ENCODE measurements around the gene ALDH1A1. TPM values are rescaled to one million over a fixed set of nuclear protein-coding genes. Genes with fewer than 3 reads are reported as not detected.

Gene ALDH1A1
- total and polyA plus RNA-seq, 3 donors from 2014 or later = 307 to 474 (median 337) TPM

DNA sequence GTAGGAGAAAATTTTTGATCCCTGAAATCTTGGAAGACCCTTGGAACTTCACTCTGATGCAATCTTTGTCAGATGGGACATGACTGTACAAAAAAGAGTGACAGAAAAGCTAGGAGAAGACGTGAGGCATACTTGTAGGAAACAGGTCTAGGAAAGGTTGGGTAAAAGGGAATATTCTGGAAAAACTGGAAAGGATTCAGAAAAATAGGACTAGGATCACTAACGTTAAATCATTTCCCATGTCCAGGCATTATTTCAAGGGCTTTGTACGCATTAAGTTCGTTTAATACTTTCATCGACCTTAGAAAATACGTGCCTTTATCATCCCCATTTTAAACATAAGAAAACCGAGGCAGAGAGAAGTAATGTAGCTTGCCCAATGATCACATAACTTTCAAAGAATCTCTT, 2.9 kb downstream of the ALDH1A1 start:
- Histone ChIP-seq H3K36me3 (ENCODE audit: low read depth, missing control alignments) (no peaks in the 10 kb centered on the region), H3K27ac (peak overlapping the region; percentile 78), H3K4me3 (peak overlapping the region; percentile 0 to 65), H3K27me3 (no peaks in the 10 kb centered on the region), H3K9me3 (no peaks in the 10 kb centered on the region), H3K4me1 (peaks cover 16% of the 10 kb centered on the region)
- WGBS, 2 donors = 35 to 44% methylated on average over 7 of the region's 7 CpGs
- intact Hi-C loops (cut with DNase I; ENCODE audit: low total_unique reads) = no loop called here
- TF ChIP-seq, protein P1, sequence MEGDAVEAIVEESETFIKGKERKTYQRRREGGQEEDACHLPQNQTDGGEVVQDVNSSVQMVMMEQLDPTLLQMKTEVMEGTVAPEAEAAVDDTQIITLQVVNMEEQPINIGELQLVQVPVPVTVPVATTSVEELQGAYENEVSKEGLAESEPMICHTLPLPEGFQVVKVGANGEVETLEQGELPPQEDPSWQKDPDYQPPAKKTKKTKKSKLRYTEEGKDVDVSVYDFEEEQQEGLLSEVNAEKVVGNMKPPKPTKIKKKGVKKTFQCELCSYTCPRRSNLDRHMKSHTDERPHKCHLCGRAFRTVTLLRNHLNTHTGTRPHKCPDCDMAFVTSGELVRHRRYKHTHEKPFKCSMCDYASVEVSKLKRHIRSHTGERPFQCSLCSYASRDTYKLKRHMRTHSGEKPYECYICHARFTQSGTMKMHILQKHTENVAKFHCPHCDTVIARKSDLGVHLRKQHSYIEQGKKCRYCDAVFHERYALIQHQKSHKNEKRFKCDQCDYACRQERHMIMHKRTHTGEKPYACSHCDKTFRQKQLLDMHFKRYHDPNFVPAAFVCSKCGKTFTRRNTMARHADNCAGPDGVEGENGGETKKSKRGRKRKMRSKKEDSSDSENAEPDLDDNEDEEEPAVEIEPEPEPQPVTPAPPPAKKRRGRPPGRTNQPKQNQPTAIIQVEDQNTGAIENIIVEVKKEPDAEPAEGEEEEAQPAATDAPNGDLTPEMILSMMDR (IDR thresholded peaks at IDR 0.05) = no peak
- TF ChIP-seq POLR2A (IDR thresholded peaks at IDR 0.05) = no peak
- no peak for DNase-seq

GRCh38 chr9:72949244-72949582, 3.6 kb downstream of the ALDH1A1 start:
- WGBS, 2 donors = 50 to 65% methylated on average over 1 of the region's 1 CpG
- Histone ChIP-seq H3K36me3 (ENCODE audit: low read depth, missing control alignments) (no peaks in the 10 kb centered on the region), H3K4me3 (peak overlapping the region in 1 of 2 donors; percentile 65), H3K27me3 (no peaks in the 10 kb centered on the region), H3K9me3 (no peaks in the 10 kb centered on the region), H3K27ac (peak overlapping the region; percentile 78), H3K4me1 (peaks cover 10% of the 10 kb centered on the region)
- intact Hi-C loops (cut with DNase I; ENCODE audit: low total_unique reads) = no loop called here
- TF ChIP-seq, protein P1 (IDR thresholded peaks at IDR 0.05) = no peak
- no peak for TF ChIP-seq POLR2A (IDR thresholded peaks at IDR 0.05)
- DNase-seq = peak; percentile 56

- peak overlapping the region in 1 of 2 donors; percentile 65 for H3K4me3 ChIP-seq
Measured at GRCh38 chr9:72948575-72949243, 4.1 kb downstream of the ALDH1A1 start.

GRCh38 chr9:72947984-72948465, 4.8 kb downstream of the ALDH1A1 start:
- H3K4me3 ChIP-seq = peak overlapping the region in 1 of 2 donors; percentile 1
- H3K4me1 ChIP-seq = peaks cover 18% of the 10 kb centered on the region
- WGBS, 2 donors = 30 to 42% methylated on average over 3 of the region's 3 CpGs
- peak overlapping the region; percentile 78 for H3K27ac ChIP-seq
- DNase-seq = no peak
- intact Hi-C loops (cut with DNase I; ENCODE audit: low total_unique reads) = no loop called here
- TF ChIP-seq, protein P1 (IDR thresholded peaks at IDR 0.05) = no peak
- TF ChIP-seq POLR2A (IDR thresholded peaks at IDR 0.05) = no peak
- H3K36me3 ChIP-seq (ENCODE audit: low read depth, missing control alignments) = no peaks in the 10 kb centered on the region
- H3K9me3 ChIP-seq = no peaks in the 10 kb centered on the region
- H3K27me3 ChIP-seq = no peaks in the 10 kb centered on the region

More at GRCh38 chr9:72948575-72949243, 4.1 kb downstream of the ALDH1A1 start:
- no peak for DNase-seq
- no peaks in the 10 kb centered on the region for H3K27me3 ChIP-seq
- peak overlapping the region; percentile 78 for H3K27ac ChIP-seq
- peaks cover 11% of the 10 kb centered on the region for H3K4me1 ChIP-seq
- 20 to 46% methylated on average over 6 of the region's 6 CpGs for WGBS, 2 donors
- H3K36me3 ChIP-seq (ENCODE audit: low read depth, missing control alignments) = no peaks in the 10 kb centered on the region
- intact Hi-C loops (cut with DNase I; ENCODE audit: low total_unique reads) = no loop called here
- H3K9me3 ChIP-seq = no peaks in the 10 kb centered on the region
- TF ChIP-seq, protein P1 (IDR thresholded peaks at IDR 0.05) = no peak
- no peak for TF ChIP-seq POLR2A (IDR thresholded peaks at IDR 0.05)

DNA sequence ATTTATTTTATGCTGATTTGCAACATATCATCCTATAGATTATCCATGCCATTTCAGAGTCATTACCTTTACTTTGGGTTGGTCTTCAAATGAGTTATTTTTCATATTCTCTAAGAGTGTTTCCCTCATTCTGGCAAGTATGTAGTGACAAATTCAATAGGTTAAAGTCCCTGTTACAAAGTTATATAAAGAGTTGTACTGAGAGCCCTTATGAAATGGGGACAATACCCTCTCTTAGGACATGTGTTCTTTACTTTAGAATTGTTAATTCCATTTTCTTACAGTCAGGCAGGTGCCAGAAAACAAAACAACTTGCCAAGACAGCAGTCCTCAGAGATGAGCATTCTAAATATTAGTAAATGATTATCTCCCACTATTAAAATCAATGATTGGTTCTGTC, 6.0 kb downstream of the ALDH1A1 start:
- H3K27me3 ChIP-seq = no peaks in the 10 kb centered on the region
- no peaks in the 10 kb centered on the region for H3K36me3 ChIP-seq (ENCODE audit: low read depth, missing control alignments)
- peak overlapping the region in 1 of 2 donors; percentile 78 for H3K27ac ChIP-seq
- no peak for TF ChIP-seq POLR2A (IDR thresholded peaks at IDR 0.05)
- TF ChIP-seq, protein P1 (IDR thresholded peaks at IDR 0.05) = no peak
- intact Hi-C loops (cut with DNase I; ENCODE audit: low total_unique reads) = no loop called here
- no peaks in the 10 kb centered on the region for H3K9me3 ChIP-seq
- peaks cover 21% of the 10 kb centered on the region for H3K4me1 ChIP-seq
- H3K4me3 ChIP-seq = no peak overlapping the region
- DNase-seq = no peak
